ENCODE data around the gene LBHD2.

- no peak for TF ChIP-seq CTCF (IDR thresholded peaks at IDR 0.05; ENCODE audit: poor library complexity, severe bottlenecking)
- no peak for TF ChIP-seq POLR2AphosphoS5 (IDR thresholded peaks at IDR 0.05)
- no peak for TF ChIP-seq EP300 (conservative IDR thresholded peaks at IDR 0.05; ENCODE audit: poor library complexity, severe bottlenecking)
- no peak for TF ChIP-seq TAF1 (IDR thresholded peaks at IDR 0.05; ENCODE audit: low read depth)
- no peak for TF ChIP-seq EZH2 (IDR thresholded peaks at IDR 0.05; ENCODE audit: borderline replicate concordance, insufficient read depth, low read length, poor library complexity, severe bottlenecking)
- TF ChIP-seq SMC3 (conservative IDR thresholded peaks at IDR 0.05; ENCODE audit: poor library complexity) = no peak
- no peak for TF ChIP-seq REST (IDR thresholded peaks at IDR 0.05; ENCODE audit: borderline replicate concordance)
- no peak for TF ChIP-seq RAD21 (conservative IDR thresholded peaks at IDR 0.05)
- TF ChIP-seq MXI1 (conservative IDR thresholded peaks at IDR 0.05; ENCODE audit: poor library complexity, severe bottlenecking) = no peak
Measured at GRCh38 chr14:103113303-103113702, 29.3 kb downstream of the LBHD2 start.

Data from neural cell (in vitro differentiated cells).